Hematopoietic multipotent progenitor cell treated with erythropoietin and hydrocortisone succinate and interleukin-3 and kit ligand, for 4 days (in vitro differentiated cells): Measurements from ENCODE around the gene NSL1.
"Not testable (repeated sequence)": the region's sequence is repeated elsewhere in the genome, so short reads cannot be mapped to it uniquely, and the experiment has no call there.

Experiments used
- DNase-seq: peaks from one replicate; pipeline ENCODE4 v3.0.0-alpha.2; 2015

NSL1 gene

DNA sequence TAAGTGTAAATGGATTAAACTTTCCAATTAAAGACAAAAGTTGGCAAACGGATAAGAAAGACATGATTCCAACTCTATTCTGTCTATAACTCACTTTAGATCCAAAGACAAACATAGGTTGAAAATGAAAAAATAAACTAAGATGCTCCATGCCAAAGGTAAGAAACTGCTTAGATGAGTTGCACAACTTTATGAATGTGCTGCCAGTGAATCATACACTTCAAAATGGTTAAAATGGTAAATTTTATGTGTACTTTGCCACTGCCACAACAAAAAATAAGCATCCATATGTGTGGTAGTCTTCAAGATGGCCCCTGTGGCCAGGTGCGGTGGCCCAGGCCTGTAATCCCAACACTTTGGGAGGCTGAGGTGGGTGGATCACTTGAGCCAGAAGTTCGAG is 45.0 kb downstream of the NSL1 start:
- DNase-seq: no peak

- no peak for DNase-seq
Observed at GRCh38 chr1:212745303-212745702, 46.3 kb downstream of the NSL1 start.

GRCh38 chr1:212743901-212744475 is 47.6 kb downstream of the NSL1 start:
- no peak for DNase-seq

- DNase-seq: no peak
Observed at GRCh38 chr1:212738330-212738729, 53.2 kb downstream of the NSL1 start.

DNA sequence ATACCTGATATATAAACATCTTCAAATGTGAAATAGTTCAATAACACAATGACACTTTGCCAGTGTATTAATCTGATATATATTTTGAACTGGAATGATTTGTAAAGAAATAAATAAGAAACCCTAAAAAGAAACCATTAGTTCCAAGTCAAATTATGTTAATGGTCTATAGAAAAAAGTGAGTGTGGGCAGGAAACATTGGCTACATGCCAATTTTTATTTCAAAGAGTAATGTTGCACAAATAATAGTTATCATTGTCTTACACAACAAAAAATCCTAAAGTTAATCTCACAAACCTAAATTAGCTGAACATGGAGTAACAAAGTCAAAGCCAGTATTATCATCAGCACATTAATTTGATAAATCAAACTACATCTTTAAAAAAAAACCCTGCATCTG is 54.0 kb downstream of the NSL1 start:
- DNase-seq: peak; percentile 24

DNA sequence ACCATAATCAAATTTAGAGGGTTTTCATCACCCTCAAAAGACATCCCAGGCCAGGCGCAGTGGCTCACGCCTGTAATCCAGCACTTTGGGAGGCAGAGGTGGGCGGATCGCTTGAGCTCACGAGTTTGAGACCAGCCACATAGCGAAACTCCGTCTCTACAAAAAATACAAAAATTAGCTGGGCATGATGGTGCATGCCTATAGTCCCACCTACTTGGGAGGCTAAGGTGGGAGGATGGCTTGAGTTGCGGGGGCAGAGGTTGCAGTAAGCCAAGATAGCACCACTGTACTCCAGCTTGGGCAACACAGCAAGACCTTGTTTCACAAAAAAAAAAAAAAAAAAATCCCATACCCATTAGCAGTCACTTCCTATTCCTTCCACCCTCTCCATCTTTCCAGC is 58.5 kb downstream of the NSL1 start:
- DNase-seq: no peak

DNA sequence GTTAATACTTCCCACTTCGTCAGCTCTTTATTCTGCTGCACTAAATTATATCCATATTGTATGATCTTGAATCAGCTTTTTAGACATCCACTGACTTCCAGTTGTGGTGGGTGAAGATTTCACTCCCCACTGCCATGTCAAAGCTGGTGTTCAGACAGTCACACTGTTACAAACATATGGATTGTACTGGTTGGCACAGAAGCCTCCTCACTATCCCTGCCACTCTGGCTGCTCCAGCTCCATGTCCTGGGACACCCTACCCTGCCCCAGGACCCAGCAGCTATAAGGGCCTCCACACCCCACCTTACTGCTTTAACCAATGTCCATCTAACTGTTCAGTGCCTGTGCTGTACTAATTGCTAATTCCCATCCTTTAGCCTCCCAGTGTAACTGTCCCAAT is 59.9 kb downstream of the NSL1 start:
- no peak for DNase-seq

- DNase-seq: no peak
Observed at GRCh38 chr1:212728606-212729005, 63.0 kb downstream of the NSL1 start.

- DNase-seq: peak; percentile 56
Observed at GRCh38 chr1:212727386-212728181, 64.0 kb downstream of the NSL1 start.

DNA sequence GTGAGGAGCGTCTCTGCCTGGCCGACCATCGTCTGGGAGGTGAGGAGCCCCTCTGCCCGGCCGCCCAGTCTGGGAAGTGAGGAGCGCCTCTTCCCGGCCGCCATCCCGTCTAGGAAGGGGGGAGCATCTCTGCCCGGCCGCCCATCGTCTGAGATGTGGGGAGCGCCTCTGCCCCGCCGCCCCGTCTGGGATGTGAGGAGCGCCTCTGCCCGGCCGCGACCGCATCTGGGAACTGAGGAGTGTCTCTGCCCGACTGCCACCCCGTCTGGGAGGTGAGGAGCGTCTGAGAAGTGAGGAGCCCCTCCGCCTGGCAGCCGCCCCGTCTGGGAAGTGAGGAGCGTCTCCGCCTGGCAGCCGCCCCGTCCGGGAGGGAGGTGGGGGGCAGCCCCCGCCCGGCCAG is 66.9 kb downstream of the NSL1 start:
- DNase-seq: not testable (repeated sequence)

DNA sequence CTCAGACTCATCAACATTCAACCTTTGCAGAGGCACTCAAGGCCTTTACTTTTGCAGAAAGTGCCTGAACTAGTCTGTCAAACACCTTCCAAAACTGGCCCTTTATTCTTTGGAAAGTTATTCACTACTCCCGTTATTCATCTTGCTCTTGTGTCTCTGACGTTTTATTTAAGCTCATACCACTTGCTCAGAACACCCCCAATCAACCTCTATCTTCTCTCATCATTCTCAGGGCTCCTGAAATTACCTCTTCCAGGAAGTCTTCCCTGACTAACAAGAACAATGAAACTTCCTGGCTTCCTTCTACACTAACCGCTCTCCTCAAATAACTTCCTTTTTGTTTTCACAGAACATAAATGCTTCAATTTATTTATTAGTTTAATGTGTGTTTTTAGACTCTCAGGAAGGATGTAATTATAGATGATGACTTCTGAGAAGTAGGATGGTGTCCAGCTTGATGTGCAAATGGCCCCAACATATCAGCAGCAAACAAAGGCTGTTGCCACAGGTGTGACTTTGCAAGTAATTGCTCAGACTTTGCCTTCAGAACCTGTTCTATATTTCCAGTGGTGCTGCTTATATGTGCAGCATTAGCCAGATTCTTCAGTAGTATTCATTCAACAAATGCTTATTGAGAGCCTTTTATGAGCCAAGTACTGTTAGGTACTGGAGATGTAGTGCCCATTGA is 69.2 kb downstream of the NSL1 start:
- no peak for DNase-seq

DNA sequence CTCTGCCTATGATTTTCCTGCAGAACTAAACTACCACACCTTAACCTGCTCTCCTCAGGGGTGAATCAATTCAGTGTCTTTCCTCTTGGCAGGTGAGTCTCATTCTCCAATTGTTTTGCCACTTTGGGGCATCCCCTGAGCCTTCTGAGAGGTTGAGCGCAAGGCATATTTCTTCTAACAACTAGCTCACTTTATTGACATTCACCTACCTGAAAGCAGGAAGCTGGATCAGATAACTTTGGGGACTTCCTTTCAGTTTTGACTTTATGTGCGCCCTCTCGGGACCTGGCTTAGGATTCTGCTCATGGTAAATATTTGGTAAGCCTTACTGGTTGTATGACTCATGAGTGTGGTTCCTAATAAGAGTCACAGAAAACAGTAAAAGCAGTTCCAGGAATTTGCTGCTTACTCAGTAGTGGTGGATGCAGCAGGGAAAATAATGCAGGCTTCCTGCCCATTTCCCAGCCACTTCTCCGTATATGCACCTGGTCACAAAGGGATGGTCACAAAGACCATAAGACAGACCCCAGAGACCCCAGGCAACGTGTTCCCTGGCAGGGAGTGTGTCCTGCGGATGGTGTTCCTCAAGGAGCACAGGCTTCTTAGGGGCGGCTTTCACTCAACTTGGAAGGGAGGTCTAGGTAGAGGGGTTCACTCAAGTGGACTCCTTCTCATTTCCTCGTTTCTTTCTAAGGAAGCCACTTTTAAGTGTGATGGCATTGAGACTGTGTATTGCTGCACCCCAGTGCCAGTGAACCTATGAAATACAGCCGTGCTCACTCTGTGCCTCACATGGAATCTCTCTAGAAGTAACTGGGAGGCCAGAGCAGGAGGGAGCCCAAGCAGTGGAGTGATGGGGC is 70.0 kb downstream of the NSL1 start:
- DNase-seq: peak; percentile 28

DNA sequence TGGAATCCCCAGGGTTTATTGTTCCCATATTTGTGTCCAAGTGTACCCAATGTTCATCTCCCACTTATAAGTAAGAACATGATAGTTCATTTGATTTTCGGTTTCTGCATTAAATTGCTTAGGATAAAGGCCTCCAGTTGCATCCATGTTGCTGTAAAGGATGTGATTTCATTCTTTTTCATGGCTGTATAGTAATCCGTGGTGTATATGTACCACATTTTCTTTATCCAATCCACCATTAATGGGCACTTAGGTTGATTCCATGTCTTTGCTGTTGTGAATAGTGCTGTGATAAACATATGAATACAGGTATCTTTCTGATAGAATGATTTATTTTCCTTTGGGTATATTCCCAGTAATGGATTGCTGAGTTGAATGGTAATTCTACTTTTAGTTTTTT is 71.9 kb downstream of the NSL1 start:
- DNase-seq: no peak

GRCh38 chr1:212718499-212718898 is 73.1 kb downstream of the NSL1 start:
- DNase-seq: peak; percentile 25

DNA sequence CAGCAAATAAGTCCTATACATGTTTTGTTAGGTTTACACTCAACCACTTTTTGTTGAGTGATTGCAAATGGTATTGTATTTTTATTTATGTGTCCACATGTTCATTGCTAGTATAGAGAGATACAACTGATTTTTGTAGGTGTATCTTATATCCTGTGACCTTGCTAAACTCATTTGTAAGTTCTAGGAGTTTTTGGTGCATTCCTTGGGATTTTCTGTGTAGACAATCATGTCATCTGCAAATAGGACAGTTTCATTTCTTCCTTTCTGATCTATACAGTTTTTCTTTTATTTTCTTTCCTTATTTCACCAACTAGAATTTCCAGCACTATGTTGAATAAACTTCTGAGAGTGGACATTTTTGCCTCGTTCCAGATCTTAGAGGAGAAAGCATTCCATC is 75.4 kb downstream of the NSL1 start:
- no peak for DNase-seq

GRCh38 chr1:212713465-212714136 is 78.0 kb downstream of the NSL1 start:
- DNase-seq: no peak

GRCh38 chr1:212712451-212713303 is 78.9 kb downstream of the NSL1 start:
- DNase-seq: peak; percentile 25

- DNase-seq: not testable (repeated sequence)
Observed at GRCh38 chr1:212711974-212712373, 79.6 kb downstream of the NSL1 start.

DNA sequence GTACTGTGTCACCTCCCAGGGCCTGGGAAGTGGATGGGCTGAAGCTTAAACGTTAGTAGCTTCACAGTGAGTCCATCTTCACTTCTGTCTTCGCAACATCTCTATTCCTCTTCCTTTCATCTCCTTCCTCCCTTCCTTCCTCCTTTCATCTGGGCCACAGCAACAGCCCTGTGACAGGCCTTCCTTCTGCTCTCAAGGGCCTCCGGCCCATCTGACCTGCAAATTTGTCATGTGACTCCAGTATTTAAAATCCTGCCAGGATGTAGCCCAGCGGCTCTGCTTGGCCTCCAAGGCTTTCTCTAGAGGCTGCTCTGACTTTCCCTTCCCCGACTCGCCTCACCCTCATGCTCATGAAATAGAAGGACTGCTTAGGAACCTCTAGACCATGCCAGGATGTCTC is 81.0 kb downstream of the NSL1 start:
- no peak for DNase-seq

DNA sequence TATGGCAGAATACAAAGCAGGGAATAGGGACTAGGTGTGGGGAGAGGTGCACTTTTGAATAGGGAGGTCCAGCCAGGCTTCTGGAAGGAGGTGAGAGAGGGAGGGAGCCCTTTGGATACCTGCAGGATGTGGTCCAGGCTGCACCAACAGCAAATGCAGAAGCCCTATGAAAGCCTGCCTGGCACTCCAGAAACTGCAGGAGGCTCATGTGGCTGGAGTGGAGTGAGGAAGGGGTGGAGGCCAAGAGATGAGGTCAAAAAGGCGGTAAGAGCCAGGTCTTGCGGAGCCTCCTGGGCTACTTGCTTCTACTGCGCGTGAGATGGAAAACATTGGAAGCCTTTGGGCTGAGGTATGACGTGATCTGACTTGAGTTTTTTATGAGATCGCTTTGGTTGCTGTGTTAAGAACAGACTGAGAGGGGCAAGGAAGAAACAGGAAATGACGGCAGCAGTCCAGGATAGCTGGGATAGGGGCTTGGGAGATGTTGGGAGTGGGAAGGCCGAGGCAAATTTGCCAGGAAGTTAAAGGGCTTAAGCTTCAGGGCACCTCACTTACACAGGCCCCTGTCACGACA is 87.5 kb downstream of the NSL1 start:
- DNase-seq: no peak

DNA sequence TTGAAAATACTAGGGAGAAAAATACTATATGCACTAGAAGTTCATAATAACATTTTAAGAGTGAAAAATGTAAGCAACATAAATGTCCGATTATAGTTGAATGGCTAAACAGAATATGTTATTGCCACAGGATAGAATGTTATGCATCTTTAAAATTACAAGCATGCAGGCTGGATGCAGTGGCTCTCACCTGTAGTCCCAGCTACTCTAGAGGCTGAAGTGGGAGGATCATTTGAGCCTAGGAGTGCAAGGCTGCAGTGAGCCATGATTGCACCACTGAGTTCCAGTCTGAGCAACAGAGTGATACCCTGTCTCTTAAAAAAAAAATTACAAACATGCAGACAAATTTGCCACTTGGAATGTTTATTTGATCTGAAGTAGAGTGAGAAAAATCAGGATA is 88.9 kb downstream of the NSL1 start:
- no peak for DNase-seq
